ENCODE measurements around the gene PPP5C. TPM values are rescaled to one million over a fixed set of nuclear protein-coding genes. Genes with fewer than 3 reads are reported as not detected.
"Not testable (repeated sequence)": the region's sequence is repeated elsewhere in the genome, so short reads cannot be mapped to it uniquely, and the experiment has no call there.

The PPP5C gene
- total RNA-seq, 2 experiments from 2014 or later, result 76.9 to 82.5 TPM

GRCh38 chr19:46392837-46393236 is 46.0 kb downstream of the PPP5C start:
- DNase-seq, result no peak
- ChIA-PET CTCF (no interaction called here), POLR2A (no interaction called here)
- Mint-ChIP-seq H3K36me3 (peaks cover 18% of the 10 kb centered on the region), H3K27me3 (peaks cover 3% of the 10 kb centered on the region), H3K4me3 (no peak overlapping the region), H3K4me1 (ENCODE audit: low read depth) (peaks cover 2% of the 10 kb centered on the region), H3K9me3 (peaks cover 2% of the 10 kb centered on the region), H3K27ac (no peak overlapping the region)
- intact Hi-C loops (cut with micrococcal nuclease), result no loop called here

- CTCF ChIA-PET, result interaction anchor here (0.7 to 2.8 kb wide), 3 partner anchors 25 to 113 kb away, joined by 3 to 30 read pairs (median 11); no protein-coding TSS in a partner anchor
These were observed 46.8 kb downstream of the PPP5C start for GRCh38 chr19:46393456-46394401.

GRCh38 chr19:46394402-46394797 is 47.5 kb downstream of the PPP5C start:
- intact Hi-C loops (cut with micrococcal nuclease), result no loop called here
- ChIA-PET POLR2A (no interaction called here), CTCF (interaction anchor here (0.7 to 2.8 kb wide), 9 partner anchors 8 to 122 kb away, joined by 3 to 30 read pairs (median 11); no protein-coding TSS in a partner anchor)
- no peak overlapping the region for H3K27ac Mint-ChIP-seq
- H3K27me3 Mint-ChIP-seq, result peaks cover 6% of the 10 kb centered on the region
- H3K4me3 Mint-ChIP-seq, result no peak overlapping the region
- DNase-seq, result no peak
- H3K4me1 Mint-ChIP-seq (ENCODE audit: low read depth), result peaks cover 2% of the 10 kb centered on the region
- H3K36me3 Mint-ChIP-seq, result peaks cover 5% of the 10 kb centered on the region
- H3K9me3 Mint-ChIP-seq, result peaks cover under 1% of the 10 kb centered on the region

More at GRCh38 chr19:46393456-46394401, 46.8 kb downstream of the PPP5C start:
- intact Hi-C loops (cut with micrococcal nuclease), result no loop called here
- no peak overlapping the region for H3K27ac Mint-ChIP-seq
- H3K9me3 Mint-ChIP-seq, result peaks cover 2% of the 10 kb centered on the region
- peaks cover 2% of the 10 kb centered on the region for H3K4me1 Mint-ChIP-seq (ENCODE audit: low read depth)
- no peak overlapping the region for H3K4me3 Mint-ChIP-seq
- POLR2A ChIA-PET, result no interaction called here
- peaks cover 3% of the 10 kb centered on the region for H3K27me3 Mint-ChIP-seq
- no peak for DNase-seq
- H3K36me3 Mint-ChIP-seq, result peaks cover 9% of the 10 kb centered on the region

- H3K27me3 Mint-ChIP-seq, result peaks cover 17% of the 10 kb centered on the region
- H3K4me1 Mint-ChIP-seq (ENCODE audit: low read depth); H3K9me3 Mint-ChIP-seq; POLR2A ChIA-PET; intact Hi-C loops (cut with micrococcal nuclease); H3K27ac Mint-ChIP-seq; H3K4me3 Mint-ChIP-seq; DNase-seq; H3K36me3 Mint-ChIP-seq: not testable (repeated sequence)
- CTCF ChIA-PET, result interaction anchor here (0.8 to 1.2 kb wide), 4 partner anchors 90 to 116 kb away, joined by 3 to 9 read pairs (median 4); no protein-coding TSS in a partner anchor
These were observed 51.1 kb downstream of the PPP5C start for GRCh38 chr19:46397801-46398479.

GRCh38 chr19:46402725-46403124 is 55.8 kb downstream of the PPP5C start:
- peaks cover 15% of the 10 kb centered on the region for H3K4me1 Mint-ChIP-seq (ENCODE audit: low read depth)
- H3K27me3 Mint-ChIP-seq, result peaks cover 47% of the 10 kb centered on the region

GRCh38 chr19:46404055-46404752 is 57.3 kb downstream of the PPP5C start:
- DNase-seq, result no peak
- ChIA-PET CTCF (interaction anchor here (0.6 to 5.8 kb wide), 7 partner anchors 28 to 107 kb away, joined by 3 to 59 read pairs (median 4); no protein-coding TSS in a partner anchor), POLR2A (interaction anchor here (0.6 kb wide), 1 partner anchor 257 kb away, joined by 3 read pairs; the partner anchor contains the start of gene DACT3)
- intact Hi-C loops (cut with micrococcal nuclease), result no loop called here
- Mint-ChIP-seq H3K27ac (no peak overlapping the region), H3K36me3 (no peaks in the 10 kb centered on the region), H3K9me3 (no peaks in the 10 kb centered on the region), H3K4me3 (no peak overlapping the region), H3K4me1 (ENCODE audit: low read depth) (peaks cover 15% of the 10 kb centered on the region), H3K27me3 (peaks cover 56% of the 10 kb centered on the region)

More at GRCh38 chr19:46402725-46403124, 55.8 kb downstream of the PPP5C start:
- no peak for DNase-seq
- Mint-ChIP-seq H3K27ac (no peak overlapping the region), H3K36me3 (no peaks in the 10 kb centered on the region), H3K9me3 (no peaks in the 10 kb centered on the region), H3K4me3 (no peak overlapping the region)
- ChIA-PET CTCF (interaction anchor here (0.8 to 5.8 kb wide), 17 partner anchors 8 to 141 kb away, joined by 3 to 59 read pairs (median 4); no protein-coding TSS in a partner anchor), POLR2A (no interaction called here)
- intact Hi-C loops (cut with micrococcal nuclease), result loop anchor here (1.0 kb wide), 1 partner anchor 86 kb away; no protein-coding TSS in a partner anchor

- H3K36me3 Mint-ChIP-seq, result no peaks in the 10 kb centered on the region
- intact Hi-C loops (cut with micrococcal nuclease), result no loop called here
- H3K4me1 Mint-ChIP-seq (ENCODE audit: low read depth), result peaks cover 15% of the 10 kb centered on the region
- no peak overlapping the region for H3K27ac Mint-ChIP-seq
- POLR2A ChIA-PET, result no interaction called here
- CTCF ChIA-PET, result interaction anchor here (1.0 to 5.8 kb wide), 7 partner anchors 8 to 376 kb away, joined by 3 to 59 read pairs (median 3); no protein-coding TSS in a partner anchor
- H3K9me3 Mint-ChIP-seq, result no peaks in the 10 kb centered on the region
- peaks cover 59% of the 10 kb centered on the region for H3K27me3 Mint-ChIP-seq
- no peak overlapping the region for H3K4me3 Mint-ChIP-seq
- DNase-seq, result peak; percentile 30
These were observed 58.0 kb downstream of the PPP5C start for GRCh38 chr19:46404753-46405468.

- POLR2A ChIA-PET, result no interaction called here
- no peak overlapping the region for H3K27ac Mint-ChIP-seq
- CTCF ChIA-PET, result interaction anchor here (1.3 to 2.0 kb wide), 2 partner anchors 11 to 81 kb away, joined by 4 to 12 read pairs; no protein-coding TSS in a partner anchor
- H3K4me1 Mint-ChIP-seq (ENCODE audit: low read depth), result peaks cover 15% of the 10 kb centered on the region
- H3K9me3 Mint-ChIP-seq, result no peaks in the 10 kb centered on the region
- no peak for DNase-seq
- H3K36me3 Mint-ChIP-seq, result no peaks in the 10 kb centered on the region
- H3K27me3 Mint-ChIP-seq, result peaks cover 69% of the 10 kb centered on the region
- intact Hi-C loops (cut with micrococcal nuclease), result no loop called here
- no peak overlapping the region for H3K4me3 Mint-ChIP-seq
These were observed 60.1 kb downstream of the PPP5C start for GRCh38 chr19:46406976-46407375.

- peaks cover 70% of the 10 kb centered on the region for H3K27me3 Mint-ChIP-seq
- no peaks in the 10 kb centered on the region for H3K9me3 Mint-ChIP-seq
- CTCF ChIA-PET, result interaction anchor here (0.6 to 1.3 kb wide), 2 partner anchors 27 to 80 kb away, joined by 3 to 4 read pairs; no protein-coding TSS in a partner anchor
- peaks cover 16% of the 10 kb centered on the region for H3K4me1 Mint-ChIP-seq (ENCODE audit: low read depth)
- DNase-seq, result no peak
- intact Hi-C loops (cut with micrococcal nuclease), result no loop called here
- no peak overlapping the region for H3K4me3 Mint-ChIP-seq
- POLR2A ChIA-PET, result no interaction called here
- H3K27ac Mint-ChIP-seq, result no peak overlapping the region
- no peaks in the 10 kb centered on the region for H3K36me3 Mint-ChIP-seq
These were observed 61.2 kb downstream of the PPP5C start for GRCh38 chr19:46407856-46408663.

GRCh38 chr19:46408664-46409039 is 61.8 kb downstream of the PPP5C start:
- ChIA-PET CTCF (interaction anchor here (0.6 kb wide), 1 partner anchor 28 kb away, joined by 3 read pairs; no protein-coding TSS in a partner anchor), POLR2A (no interaction called here)
- Mint-ChIP-seq H3K4me1 (ENCODE audit: low read depth) (peaks cover 14% of the 10 kb centered on the region), H3K36me3 (no peaks in the 10 kb centered on the region), H3K27ac (no peak overlapping the region), H3K27me3 (peaks cover 71% of the 10 kb centered on the region), H3K4me3 (no peak overlapping the region), H3K9me3 (no peaks in the 10 kb centered on the region)
- DNase-seq, result no peak
- intact Hi-C loops (cut with micrococcal nuclease), result no loop called here

Measured in activated CD4-positive, alpha-beta memory T cell treated with anti-CD3 and anti-CD28 coated beads for 36 hours (primary cell).